Measurements from ENCODE around the gene ZSCAN10.

GRCh38 chr16:3080024-3080423 is 19.1 kb downstream of the ZSCAN10 start:
- TF ChIP-seq, protein P1, sequence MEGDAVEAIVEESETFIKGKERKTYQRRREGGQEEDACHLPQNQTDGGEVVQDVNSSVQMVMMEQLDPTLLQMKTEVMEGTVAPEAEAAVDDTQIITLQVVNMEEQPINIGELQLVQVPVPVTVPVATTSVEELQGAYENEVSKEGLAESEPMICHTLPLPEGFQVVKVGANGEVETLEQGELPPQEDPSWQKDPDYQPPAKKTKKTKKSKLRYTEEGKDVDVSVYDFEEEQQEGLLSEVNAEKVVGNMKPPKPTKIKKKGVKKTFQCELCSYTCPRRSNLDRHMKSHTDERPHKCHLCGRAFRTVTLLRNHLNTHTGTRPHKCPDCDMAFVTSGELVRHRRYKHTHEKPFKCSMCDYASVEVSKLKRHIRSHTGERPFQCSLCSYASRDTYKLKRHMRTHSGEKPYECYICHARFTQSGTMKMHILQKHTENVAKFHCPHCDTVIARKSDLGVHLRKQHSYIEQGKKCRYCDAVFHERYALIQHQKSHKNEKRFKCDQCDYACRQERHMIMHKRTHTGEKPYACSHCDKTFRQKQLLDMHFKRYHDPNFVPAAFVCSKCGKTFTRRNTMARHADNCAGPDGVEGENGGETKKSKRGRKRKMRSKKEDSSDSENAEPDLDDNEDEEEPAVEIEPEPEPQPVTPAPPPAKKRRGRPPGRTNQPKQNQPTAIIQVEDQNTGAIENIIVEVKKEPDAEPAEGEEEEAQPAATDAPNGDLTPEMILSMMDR (conservative IDR thresholded peaks at IDR 0.05 in 1 of 2, IDR thresholded peaks at IDR 0.05 in 1 of 2; ENCODE audit: low read depth in 1 of 2, low read length in 2 of 2), result no peak
- no peak for TF ChIP-seq EZH2 (IDR thresholded peaks at IDR 0.05; ENCODE audit: low read length, missing control alignments)
